GM21447 (cell line): ENCODE data around the gene JOSD1.
A peak's percentile ranks its signal among the peaks of the same experiment; 100 is the strongest.

ENCODE experiments used
- ATAC-seq: cut with Tn5 transposase; IDR thresholded peaks from one replicate; pipeline ENCODE4 v1.9.1; 2021; ENCODE audit not compliant: unreplicated experiment

JOSD1 gene

GRCh38 chr22:38700789-38701628, at the start of gene JOSD1:
Gene JOSD1, minus strand, starts transcription at chr22:38700943. Its CDS starts 956 bp downstream, at chr22:38699987.
- peak; percentile 23 for ATAC-seq

DNA sequence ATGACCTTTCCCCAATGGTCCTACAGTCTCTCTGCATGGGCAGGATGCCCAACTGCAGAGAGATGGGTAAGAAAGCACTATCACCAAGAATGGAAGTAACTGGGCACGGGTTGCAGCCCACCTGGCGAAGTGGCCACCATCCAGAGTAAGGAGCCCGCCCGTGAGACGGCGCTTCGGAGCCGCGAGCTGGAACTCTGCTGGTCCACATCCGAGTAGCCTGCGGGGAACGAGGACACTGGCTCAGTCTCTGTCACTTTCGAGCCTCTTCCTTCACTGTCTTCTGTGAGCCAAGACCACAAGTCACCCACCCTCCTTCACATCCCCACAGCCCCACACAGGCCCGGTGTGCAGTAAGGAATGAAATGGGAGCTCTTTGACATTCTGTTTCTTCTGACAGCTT, 49.4 kb upstream of the JOSD1 start:
- no peak for ATAC-seq

DNA sequence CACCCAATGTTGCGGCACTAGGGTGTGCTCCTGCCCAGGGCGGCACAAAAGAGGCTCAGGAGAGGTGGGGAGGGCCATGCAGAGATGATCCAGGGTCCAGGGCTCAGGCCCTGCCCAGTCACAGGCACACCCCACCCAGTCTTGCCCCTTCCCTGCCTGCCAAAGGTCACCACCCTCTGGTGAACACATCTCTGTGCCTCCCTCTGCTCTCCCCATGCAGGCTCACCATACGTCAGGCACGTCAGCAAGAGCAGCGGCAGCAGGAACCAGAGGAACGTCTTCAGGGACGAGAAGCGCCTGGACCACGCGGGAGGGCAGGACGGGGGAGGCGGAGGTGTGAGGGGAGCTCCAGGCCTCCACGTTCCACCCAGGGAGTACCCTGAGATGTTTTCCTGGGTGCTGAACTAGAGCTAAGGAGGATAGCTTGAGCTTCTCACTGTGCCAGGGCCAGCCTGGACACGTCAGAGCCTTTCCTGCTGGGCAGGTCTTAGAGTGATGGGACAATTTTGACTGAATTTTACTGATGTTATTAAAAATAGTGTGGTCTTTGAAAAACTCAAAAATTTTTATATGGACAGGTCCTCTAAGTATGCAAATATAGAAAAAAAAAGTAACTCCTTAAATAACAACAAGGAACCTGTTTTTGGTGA, 47.9 kb upstream of the JOSD1 start:
- ATAC-seq: no peak

DNA sequence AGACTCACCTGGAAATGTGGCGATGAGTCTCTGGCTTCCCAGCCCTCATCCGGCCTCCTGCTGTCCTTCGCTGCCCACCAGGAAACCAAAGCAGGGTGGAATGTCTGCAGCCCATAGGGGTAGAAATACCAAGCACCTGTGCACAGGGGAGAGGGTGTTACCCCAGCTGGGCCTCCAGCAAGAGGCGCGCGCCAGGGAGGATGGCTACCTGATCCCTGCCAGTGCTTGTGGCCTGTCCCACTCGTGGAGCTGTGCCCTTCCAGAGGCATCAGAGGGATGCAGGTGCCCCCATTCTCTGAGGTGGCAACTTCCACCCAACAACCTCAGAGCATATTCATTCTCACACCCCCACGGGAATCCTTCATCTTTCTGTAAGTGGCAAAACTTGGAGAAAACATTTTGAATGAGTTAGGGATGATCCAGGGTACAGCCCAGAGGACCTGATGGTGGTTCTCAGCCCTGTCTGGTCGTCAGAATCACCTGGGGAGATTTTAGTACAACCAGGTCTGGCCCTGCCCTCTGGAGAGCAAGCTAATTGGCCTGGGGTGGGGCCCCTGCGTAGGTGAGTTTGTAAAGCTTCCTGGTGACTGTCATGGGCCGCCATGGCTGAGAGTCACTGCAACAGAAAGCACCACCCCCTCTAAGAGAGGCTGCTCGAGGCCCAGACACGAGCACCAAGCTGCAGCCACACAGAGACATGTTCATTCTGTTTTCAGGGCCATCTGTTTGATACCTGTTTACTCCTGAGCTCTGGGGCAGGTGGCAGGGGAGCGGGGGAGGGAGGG, 45.1 kb upstream of the JOSD1 start:
- ATAC-seq: no peak

DNA sequence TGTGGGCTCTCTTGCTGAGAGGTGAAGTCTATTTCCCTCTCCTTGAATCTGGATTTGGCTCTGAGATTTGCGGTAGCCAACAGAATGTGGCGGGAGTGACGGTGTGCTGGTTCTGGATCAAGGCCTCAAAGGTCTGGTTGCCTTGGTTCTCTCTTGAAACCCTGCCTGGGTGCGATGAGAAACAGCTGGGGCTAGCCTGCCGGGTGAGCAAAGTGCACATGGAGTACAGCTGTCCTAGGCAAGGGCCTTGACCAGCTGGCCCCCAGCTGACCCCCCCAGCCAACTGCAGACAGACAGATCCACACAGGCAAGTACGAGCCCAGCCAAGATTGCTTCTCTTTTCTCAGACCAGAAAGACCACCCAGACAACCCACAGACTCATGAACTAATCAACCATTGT, 44.2 kb upstream of the JOSD1 start:
- ATAC-seq: no peak

- ATAC-seq: no peak
Measured at GRCh38 chr22:38742176-38742942, 41.6 kb upstream of the JOSD1 start.

- ATAC-seq: no peak
Measured at GRCh38 chr22:38741576-38741975, 40.8 kb upstream of the JOSD1 start.

GRCh38 chr22:38741166-38741565, 40.4 kb upstream of the JOSD1 start:
- ATAC-seq: no peak

GRCh38 chr22:38740754-38741153, 40.0 kb upstream of the JOSD1 start:
- ATAC-seq: no peak

DNA sequence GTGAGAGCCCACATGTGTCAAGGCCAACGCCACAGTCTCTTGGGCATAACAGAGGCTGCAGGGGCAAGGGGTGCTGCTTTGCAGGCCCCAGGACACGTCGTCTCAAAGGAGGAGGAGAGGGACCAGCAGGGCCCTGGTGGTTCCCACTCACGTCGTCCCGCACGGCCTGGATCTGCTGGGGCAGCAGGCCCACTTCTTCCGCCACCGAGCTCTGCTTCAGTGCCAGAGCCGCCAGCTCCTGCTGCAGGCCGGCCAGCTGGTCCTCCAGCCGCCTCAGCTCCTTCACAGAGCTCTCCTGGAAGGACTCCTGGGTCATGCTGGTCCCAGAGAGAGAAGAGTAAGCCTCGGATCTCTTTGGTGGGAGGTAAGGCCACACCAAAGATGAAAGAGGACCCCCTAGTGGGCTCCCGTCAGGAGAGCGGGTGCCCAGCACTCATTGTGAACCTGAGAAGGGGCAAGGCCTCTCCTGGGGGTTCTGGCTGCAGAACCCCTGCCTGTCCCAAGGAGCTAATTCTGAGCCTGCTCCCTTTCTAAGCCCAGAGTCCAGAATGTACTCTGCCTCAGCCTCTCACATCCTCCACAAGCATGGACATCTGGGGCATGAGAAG, 39.5 kb upstream of the JOSD1 start:
- no peak for ATAC-seq

- no peak for ATAC-seq
Measured at GRCh38 chr22:38739300-38740055, 38.7 kb upstream of the JOSD1 start.

- no peak for ATAC-seq
Measured at GRCh38 chr22:38738475-38739070, 37.8 kb upstream of the JOSD1 start.

DNA sequence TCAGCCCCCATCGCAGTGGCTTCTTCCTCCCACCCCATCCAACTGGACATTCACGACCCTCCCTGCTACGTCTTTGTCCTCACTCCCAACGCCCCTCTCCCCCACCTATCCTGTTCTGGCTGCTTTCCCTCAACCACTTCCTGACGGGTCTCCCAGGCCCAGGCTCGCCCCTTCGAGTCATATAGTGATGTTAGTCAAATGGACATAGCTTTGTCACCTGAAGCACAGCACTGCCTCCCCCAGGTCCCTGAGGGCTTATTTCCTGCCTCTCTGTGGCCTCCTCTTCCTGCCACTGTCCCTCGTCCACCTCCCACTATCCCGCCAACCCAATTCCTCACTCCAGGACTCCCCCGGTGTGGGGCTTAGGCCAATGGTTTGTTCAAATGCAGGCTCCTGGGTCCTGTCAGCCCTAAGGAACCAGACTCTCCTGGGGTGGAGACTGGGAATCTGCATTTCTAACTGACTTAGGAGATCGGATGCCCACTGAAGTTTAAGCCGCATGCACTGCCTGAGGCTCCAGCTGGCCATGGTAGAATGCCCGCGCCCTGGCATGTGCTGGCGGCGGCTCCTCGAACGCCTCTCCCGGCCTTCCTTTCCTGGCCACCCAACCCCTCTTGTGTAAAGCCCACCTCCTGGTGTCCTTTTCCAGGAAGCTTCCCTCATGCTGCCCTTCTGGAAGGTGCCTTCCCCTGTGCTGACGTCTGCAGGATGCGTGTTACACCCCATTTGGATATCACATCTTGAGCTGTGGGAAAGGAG, 36.7 kb upstream of the JOSD1 start:
- no peak for ATAC-seq

DNA sequence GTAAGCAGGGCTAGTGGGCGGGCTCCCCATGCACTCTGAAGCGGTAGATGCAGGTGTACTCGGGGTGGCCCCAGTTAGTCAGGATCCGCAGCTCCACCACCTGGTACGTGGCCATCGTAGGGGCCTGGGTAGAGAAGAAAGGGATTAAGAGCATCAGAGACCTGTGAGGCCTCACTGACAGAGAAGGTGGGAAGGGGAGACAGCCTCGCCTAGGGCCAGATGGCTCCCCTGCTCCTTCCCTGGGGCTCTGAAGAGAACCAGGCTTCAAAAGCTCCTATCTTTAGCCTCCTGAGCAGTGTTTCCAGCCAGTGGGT, 35.5 kb upstream of the JOSD1 start:
- ATAC-seq: no peak

GRCh38 chr22:38735465-38736256, 34.9 kb upstream of the JOSD1 start:
- no peak for ATAC-seq

GRCh38 chr22:38735126-38735464, 34.4 kb upstream of the JOSD1 start:
- ATAC-seq: no peak

DNA sequence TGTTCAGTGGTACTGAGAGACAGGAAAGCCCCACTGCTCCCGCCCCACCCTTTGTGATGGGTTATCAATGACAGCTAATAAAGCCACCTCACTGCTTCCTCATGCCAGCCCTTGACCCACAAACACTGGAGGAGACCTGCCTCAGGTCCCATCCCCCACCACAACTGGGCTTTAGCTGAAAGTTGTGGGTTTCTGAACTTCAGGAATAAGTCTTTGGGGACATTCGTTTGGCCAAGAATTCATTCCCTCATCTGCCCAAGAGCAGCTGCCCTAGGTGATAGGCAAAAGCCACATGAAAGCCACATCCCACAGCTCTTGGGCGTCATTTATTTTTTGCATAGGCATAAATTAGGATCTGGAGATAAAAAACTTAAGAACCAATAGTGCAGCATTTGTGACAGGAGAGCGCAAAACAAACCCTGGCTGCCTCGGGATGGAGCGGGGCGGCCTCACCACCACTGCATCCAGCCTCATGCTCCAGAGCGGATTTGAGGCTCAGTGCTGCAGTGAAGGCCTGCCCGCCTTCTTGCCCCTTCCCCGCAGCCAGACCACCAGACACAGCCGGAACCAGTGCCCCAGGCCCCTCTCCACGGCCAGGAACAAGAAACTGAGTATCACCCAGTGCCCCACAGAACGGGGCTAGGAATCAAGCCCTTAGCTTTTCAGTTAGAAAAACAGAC, 33.8 kb upstream of the JOSD1 start:
- ATAC-seq: no peak
